HepG2 (cell line): ENCODE results near the gene TNP2. TPM values are rescaled to one million over a fixed set of nuclear protein-coding genes. Genes with fewer than 3 reads are reported as not detected.

Experiments used
- ATAC-seq: fragments of 200-7000 bp; cut with Tn5 transposase; 3 replicates; pipeline ENCODE4 v1.9.1; 2020; ENCODE audit warnings: mild to moderate bottlenecking, moderate library complexity
- BruUV-seq: library from RNA; stranded (reverse); fragments of 400-500 nt; replicated peaks from 2 replicates; lab custom pipeline; 2021; lab: Mats Ljungman, UMichigan
- CTCF ChIA-PET: fragments of 300-600 bp; formaldehyde crosslinking; extraction: SDS; loops from one replicate; lab custom pipeline; 2021; ENCODE audit warnings: low total read pairs, inconsistent platforms, low intra/inter-chr PET ratio; lab: Yijun Ruan, JAX
- POLR2A ChIA-PET: fragments of 350-600 bp; sonication (Branson Sonifier 250); formaldehyde crosslinking; loops from one replicate; lab custom pipeline; 2020; ENCODE audit warnings: antibody characterized with exemption, inconsistent platforms; lab: Yijun Ruan, JAX
- DNase-seq: peaks from one replicate; pipeline ENCODE4 v3.0.0-alpha.2; 2015; ENCODE audit warnings: low spot score
- FAIRE-seq: peaks from 3 replicates; lab custom pipeline; 2011; peaks lifted over from hg19 to GRCh38; lab: Jason Lieb, UNC
- H2AFZ ChIP-seq: one replicate; pipeline ENCODE4 v1.6.1; 2011; ENCODE audit warnings: low read length, inconsistent platforms
- H3K27ac ChIP-seq: fragments of 300-600 bp; 3 replicates; pipeline ENCODE4 v1.8.0; 2011; ENCODE audit warnings: mixed run types, mild to moderate bottlenecking, mixed read lengths, low read length, inconsistent platforms; ENCODE audit not compliant: insufficient read depth; ENCODE audit errors: extremely low read length
- H3K27me3 ChIP-seq, 2 experiments: fragments of 200-600 bp in 1 of 2; 2 replicates in 1 of 2; 3 replicates in 1 of 2; pipeline versions ENCODE4 v1.6.0 to v1.8.0; 2011; ENCODE audit warnings: low read length in 2 of 2, mild to moderate bottlenecking in 2 of 2, moderate library complexity in 2 of 2, inconsistent platforms in 1 of 2; ENCODE audit not compliant: insufficient read depth in 2 of 2, control insufficient read depth in 1 of 2
- H3K36me3 ChIP-seq, 2 experiments: fragments of 200-600 bp in 1 of 2; replicated peaks in 1 of 2; 2 replicates in 1 of 2; 3 replicates in 1 of 2; pipeline versions ENCODE4 v1.5.1 to v1.8.0; 2011; ENCODE audit warnings: low read length in 2 of 2, inconsistent platforms in 1 of 2; ENCODE audit not compliant: insufficient read depth in 2 of 2, control insufficient read depth in 1 of 2
- H3K4me1 ChIP-seq: 2 replicates; pipeline ENCODE4 v1.5.1; 2012; ENCODE audit warnings: low read length, inconsistent platforms; ENCODE audit not compliant: insufficient read depth
- H3K4me2 ChIP-seq: 2 replicates; pipeline ENCODE4 v1.6.0; 2011; ENCODE audit warnings: low read depth, low read length, inconsistent platforms
- H3K4me3 ChIP-seq, 3 experiments: fragments of 200-600 bp in 1 of 3; sonication (generic), shearing (Covaris generic) in 1 of 3; replicated peaks in 1 of 3; 2 replicates each; pipeline ENCODE4 v1.5.1; 2011 to 2016; ENCODE audit warnings: low read length in 3 of 3, inconsistent platforms in 2 of 3, low read depth in 2 of 3, mild to moderate bottlenecking in 2 of 3, control low read depth in 1 of 3, mixed read lengths in 1 of 3; ENCODE audit not compliant: insufficient read depth in 1 of 3
- H3K79me2 ChIP-seq: one replicate; pipeline ENCODE4 v1.6.1; 2011; ENCODE audit warnings: low read length, inconsistent platforms; ENCODE audit not compliant: insufficient read depth
- H3K9ac ChIP-seq: 2 replicates; pipeline ENCODE4 v1.6.0; 2011; ENCODE audit warnings: mild to moderate bottlenecking, low read depth, low read length, inconsistent platforms; ENCODE audit not compliant: insufficient read depth
- H3K9me3 ChIP-seq: 2 replicates; pipeline ENCODE4 v1.5.1; 2012; ENCODE audit warnings: mild to moderate bottlenecking, low read length
- H4K20me1 ChIP-seq: 2 replicates; pipeline ENCODE4 v1.6.0; 2011; ENCODE audit warnings: inconsistent platforms, mild to moderate bottlenecking, low read length, moderate library complexity; ENCODE audit not compliant: insufficient read depth
- AGO2 ChIP-seq: fragments of 200-400 bp; formaldehyde crosslinking; optimal IDR thresholded peaks from 2 replicates; pipeline ENCODE3; 2017; ENCODE audit warnings: mild to moderate bottlenecking, low read depth, low read length, moderate library complexity
- EED ChIP-seq: sonication (generic); formaldehyde crosslinking; IDR thresholded peaks from 2 replicates; pipeline ENCODE4 v1.5.0; 2020; ENCODE audit warnings: mild to moderate bottlenecking, missing genetic modification reagents
- HOXA3 ChIP-seq: sonication (generic); formaldehyde crosslinking; IDR thresholded peaks from 2 replicates; pipeline ENCODE4 v1.5.0; 2020; ENCODE audit warnings: missing genetic modification reagents
- HOXA7 ChIP-seq: sonication (generic); formaldehyde crosslinking; IDR thresholded peaks from 2 replicates; pipeline ENCODE4 v1.8.1; 2022; ENCODE audit warnings: mild to moderate bottlenecking, missing genetic modification reagents, moderate library complexity
- MTF2 ChIP-seq: sonication (generic); formaldehyde crosslinking; IDR thresholded peaks from 2 replicates; pipeline ENCODE4 v1.5.0; 2020; ENCODE audit warnings: missing genetic modification reagents, borderline replicate concordance
- PRDM10 ChIP-seq: sonication (generic); formaldehyde crosslinking; IDR thresholded peaks from 2 replicates; pipeline ENCODE4 v1.4.0; 2020; ENCODE audit warnings: low read depth, missing genetic modification reagents
- RXRA ChIP-seq: sonication (generic); formaldehyde crosslinking; IDR thresholded peaks from 2 replicates; pipeline ENCODE4 v1.5.1; 2020; ENCODE audit warnings: missing genetic modification reagents
- TRIM22 ChIP-seq: fragments of 450-650 bp; IDR thresholded peaks from 2 replicates; pipeline ENCODE4 v1.6.1; 2017
- ZBTB7A ChIP-seq: sonication (generic); formaldehyde crosslinking; IDR thresholded peaks from 2 replicates; pipeline ENCODE4 v1.8.0; 2022; ENCODE audit warnings: mild to moderate bottlenecking, missing genetic modification reagents
- ZC3H13 ChIP-seq: sonication (generic); formaldehyde crosslinking; IDR thresholded peaks from 2 replicates; pipeline ENCODE4 v1.8.1; 2023; ENCODE audit warnings: mild to moderate bottlenecking, missing genetic modification reagents, moderate library complexity
- ZNF207 ChIP-seq: fragments of 450-650 bp; IDR thresholded peaks from 2 replicates; pipeline ENCODE4 v1.6.1; 2016; ENCODE audit warnings: antibody characterized with exemption, borderline replicate concordance
- ZNF441 ChIP-seq: sonication (generic); formaldehyde crosslinking; IDR thresholded peaks from 2 replicates; pipeline ENCODE4 v1.7.0; 2021; ENCODE audit warnings: missing genetic modification reagents, borderline replicate concordance
- ZNF558 ChIP-seq: sonication (generic); formaldehyde crosslinking; IDR thresholded peaks from 2 replicates; pipeline ENCODE4 v1.9.0; 2022; ENCODE audit warnings: mild to moderate bottlenecking, missing genetic modification reagents, borderline replicate concordance
- ZNF781 ChIP-seq: sonication (generic); formaldehyde crosslinking; IDR thresholded peaks from 2 replicates; pipeline ENCODE4 v1.5.1; 2020; ENCODE audit warnings: borderline replicate concordance, mild to moderate bottlenecking, missing genetic modification reagents; ENCODE audit errors: not compliant biosample characterization
- ZNF816 ChIP-seq: sonication (generic); formaldehyde crosslinking; IDR thresholded peaks from 2 replicates; pipeline ENCODE4 v1.8.0; 2022; ENCODE audit warnings: missing genetic modification reagents, mild to moderate bottlenecking, borderline replicate concordance
- WGBS: methylation state at CpG from one replicate; pipeline ENCODE4 v1.1.6; 2017; ENCODE audit warnings: low lambda C conversion rate; 5-methylcytosine and 5-hydroxymethylcytosine counted together
- in situ Hi-C: cut with HindIII; loops from 2 replicates; pipeline ENCODE4 v1.10.0; 2017; ENCODE audit warnings: low pct_unique_long_range_greater_than_20kb; ENCODE audit not compliant: extremely low pct_ligation_motif_present
- intact Hi-C: fragments of 100-400 bp; cut with micrococcal nuclease; formaldehyde crosslinking; loops from one replicate; pipeline ENCODE4 v1.10.0; 2022; ENCODE audit not compliant: unreplicated experiment
- polyA plus RNA-seq, 8 experiments: library from polyadenylated mRNA; depleted of rRNA in 3 of 8; stranded (reverse) in 7 of 8; unstranded in 1 of 8; fragments of >200 nt; fragmentation: Illumina TruSeq in 4 of 8; extraction: Trizol in 4 of 8; gene quantifications; 2 replicates each; pipeline versions ENCODE4 v1.2.1 to v1.2.3, GENCODE V29; 2011 to 2016; ENCODE audit warnings: low read depth in 4 of 8, missing spikeins in 1 of 8, mixed read lengths in 1 of 8; ENCODE audit not compliant: insufficient read depth in 1 of 8
- total RNA-seq, 5 experiments: library from RNA; depleted of rRNA; stranded (reverse); fragments of >200 nt; fragmentation: Illumina TruSeq; extraction: Trizol; gene quantifications; 2 replicates each; pipeline ENCODE4 v1.2.3, GENCODE V29; 2016; ENCODE audit warnings: low read depth in 1 of 5

Gene TNP2
- total and polyA plus RNA-seq, 2 of the 13 experiments (the other 11 are each of a cell fraction or from before 2014, with no cell fraction given), result not detected

- TF ChIP-seq PRDM10 (CRISPR knock-in tag), result no peak
- no peak for TF ChIP-seq MTF2
- no peak for TF ChIP-seq ZNF207
- peak; percentile 49; the same call in 1 of the 2 replicates for TF ChIP-seq RXRA
Measured at GRCh38 chr16:11250091-11250785, 18.9 kb downstream of the TNP2 start (continued).

- H3K4me3 ChIP-seq, result no peak overlapping the region
- H3K27ac ChIP-seq, result no peak overlapping the region
- ChIA-PET CTCF (no interaction called here), POLR2A (no interaction called here)
- H4K20me1 ChIP-seq, result peaks cover 33% of the 10 kb centered on the region
- intact Hi-C loops (no loop called here), in situ Hi-C loops (no loop called here)
- H3K9ac ChIP-seq, result no peak overlapping the region
- H3K36me3 ChIP-seq, result peaks cover 2 to 6% of the 10 kb centered on the region in 2 experiments; a peak in 4 of 5 replicates
- 74% methylated on average over 63 of the region's 63 CpGs for WGBS
- ATAC-seq (peak; percentile 24), DNase-seq (no peak), FAIRE-seq (no peak)
- H3K9me3 ChIP-seq, result no peaks in the 10 kb centered on the region
- H3K27me3 ChIP-seq, result no peaks in the 10 kb centered on the region
- H2AFZ ChIP-seq, result no peak overlapping the region
- no TSS peak for BruUV-seq
- peaks cover 63% of the 10 kb centered on the region for H3K4me1 ChIP-seq
- no peak overlapping the region for H3K4me2 ChIP-seq
- peaks cover 13% of the 10 kb centered on the region for H3K79me2 ChIP-seq
- TF ChIP-seq AGO2 (peak; percentile 41), ZNF441 (CRISPR knock-in tag) (no peak), ZNF558 (0 out of 2 replicates have a peak, but pooled peaks have one; percentile 8), ZBTB7A (CRISPR knock-in tag) (no peak), TRIM22 (no peak), HOXA3 (peak; percentile 62), HOXA7 (CRISPR knock-in tag) (no peak), ZNF816 (CRISPR knock-in tag) (no peak), EED (CRISPR knock-in tag) (0 out of 2 replicates have a peak, but pooled peaks have one; percentile 35), ZC3H13 (CRISPR knock-in tag) (peak; percentile 71; the same call in 1 of the 2 replicates), ZNF781 (CRISPR knock-in tag) (no peak)
Measured at GRCh38 chr16:11249233-11250061, 19.7 kb downstream of the TNP2 start.
